Measurements from ENCODE around the gene FOXP1.

DNA sequence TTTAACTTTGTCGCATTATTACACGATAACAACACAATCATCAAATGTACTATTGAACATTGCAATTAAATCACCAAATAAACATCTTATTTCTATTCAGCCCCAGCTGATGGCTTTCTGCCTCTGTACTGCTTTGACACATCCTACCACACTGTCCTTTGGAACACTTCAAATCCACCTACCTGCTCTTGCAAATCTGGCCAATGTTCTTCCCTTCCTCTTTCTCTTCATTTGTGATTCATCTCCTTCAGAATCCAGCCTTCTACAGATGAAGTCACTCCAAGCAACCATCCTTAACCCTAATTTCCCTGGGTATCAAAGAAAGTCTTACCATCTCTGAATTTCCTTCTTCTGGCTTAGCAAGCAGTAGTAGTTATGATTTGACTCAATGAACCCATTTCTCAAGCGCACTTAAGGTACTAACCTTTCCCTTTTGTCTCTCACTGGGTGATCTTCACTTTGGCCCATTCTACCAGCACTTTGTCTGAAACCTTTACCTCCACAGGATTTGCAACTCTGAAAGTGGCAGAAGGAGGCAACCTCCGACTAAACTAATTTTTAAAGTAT lies 502.9 kb downstream of the FOXP1 start:
- TF ChIP-seq CTCF (IDR thresholded peaks at IDR 0.05; ENCODE audit: low read depth, low read length, poor library complexity, severe bottlenecking) (no peak), EZH2phosphoT487 (IDR thresholded peaks at IDR 0.05; ENCODE audit: borderline replicate concordance, low read length) (no peak)
